H1 (cell line): ENCODE results near the gene FOXL2. TPM values are rescaled to one million over a fixed set of nuclear protein-coding genes. Genes with fewer than 3 reads are reported as not detected.
A peak's percentile ranks its signal among the peaks of the same experiment; 100 is the strongest.

Experiments
- CTCF ChIA-PET: fragments of 300-600 bp; sonication (Branson Sonifier 250); formaldehyde crosslinking; loops from one replicate; lab custom pipeline; 2021; ENCODE audit not compliant: partially characterized antibody; lab: Charles Lee
- POLR2A ChIA-PET: fragments of 300-600 bp; sonication (Branson Sonifier 250); formaldehyde crosslinking; loops from one replicate; lab custom pipeline; 2021; ENCODE audit warnings: inconsistent platforms; ENCODE audit not compliant: partially characterized antibody; lab: Charles Lee
- DNase-seq, 2 experiments: peaks; one replicate each; pipeline versions ENCODE4 v3.0.0 to v3.0.0-alpha.2; 2010 to 2022; ENCODE audit warnings: low spot score in 2 of 2, low read depth in 1 of 2, mixed read lengths in 1 of 2
- FAIRE-seq: peaks from 2 replicates; lab custom pipeline; 2011; peaks lifted over from hg19 to GRCh38; lab: Jason Lieb, UNC
- H2AFZ ChIP-seq: 2 replicates; pipeline ENCODE4 v1.8.1; 2012; ENCODE audit warnings: low read length, inconsistent platforms
- H2AK5ac ChIP-seq: 2 replicates; pipeline ENCODE4 v1.6.1; 2013; ENCODE audit warnings: low read depth, low read length
- H2BK120ac ChIP-seq: replicated peaks from 2 replicates; pipeline ENCODE3; 2013; ENCODE audit warnings: low read depth, low read length, inconsistent platforms
- H2BK12ac ChIP-seq: 2 replicates; pipeline ENCODE4 v1.6.1; 2013; ENCODE audit warnings: low read depth, low read length
- H2BK15ac ChIP-seq: 2 replicates; pipeline ENCODE4 v1.6.1; 2013; ENCODE audit warnings: low read length
- H2BK20ac ChIP-seq: 2 replicates; pipeline ENCODE4 v1.6.1; 2013; ENCODE audit warnings: low read length
- H2BK5ac ChIP-seq: 2 replicates; pipeline ENCODE4 v1.6.1; 2013; ENCODE audit warnings: low read depth, low read length
- H3K14ac ChIP-seq: 2 replicates; pipeline ENCODE4 v1.6.1; 2013; ENCODE audit warnings: inconsistent platforms; ENCODE audit not compliant: insufficient read length
- H3K18ac ChIP-seq: 2 replicates; pipeline ENCODE4 v1.6.1; 2013; ENCODE audit warnings: low read length; ENCODE audit errors: extremely low read depth
- H3K23ac ChIP-seq: 2 replicates; pipeline ENCODE4 v1.6.1; 2013; ENCODE audit warnings: inconsistent platforms; ENCODE audit not compliant: insufficient read length
- H3K23me2 ChIP-seq: 2 replicates; pipeline ENCODE4 v1.6.1; 2013; ENCODE audit warnings: low read depth, low read length
- H3K27ac ChIP-seq: 2 replicates; pipeline ENCODE4 v1.6.1; 2011; ENCODE audit warnings: low read depth, low read length, inconsistent platforms
- H3K27me3 ChIP-seq, 4 experiments: replicated peaks in 1 of 4; 1 replicate in 1 of 4; 2 replicates in 3 of 4; pipeline versions ENCODE4 v1.6.1 to v1.8.1; 2011 to 2013; ENCODE audit warnings: low read length in 3 of 4, mild to moderate bottlenecking in 3 of 4, inconsistent platforms in 2 of 4, mixed read lengths in 2 of 4, moderate library complexity in 1 of 4; ENCODE audit not compliant: control insufficient read depth in 3 of 4, insufficient read depth in 3 of 4; ENCODE audit errors: extremely low read depth in 1 of 4
- H3K36me3 ChIP-seq, 4 experiments: 2 replicates each; pipeline versions ENCODE4 v1.6.1 to v1.8.1; 2011 to 2013; ENCODE audit warnings: mild to moderate bottlenecking in 4 of 4, low read length in 3 of 4, moderate library complexity in 2 of 4, control low read depth in 1 of 4, inconsistent platforms in 1 of 4; ENCODE audit not compliant: insufficient read depth in 4 of 4, control insufficient read depth in 2 of 4
- H3K4ac ChIP-seq: replicated peaks from 2 replicates; pipeline ENCODE3; 2013; ENCODE audit warnings: low read length, low read depth, mixed read lengths, inconsistent platforms; ENCODE audit not compliant: insufficient read length
- H3K4me1 ChIP-seq, 4 experiments: replicated peaks in 1 of 4; 1 replicate in 1 of 4; 2 replicates in 3 of 4; pipeline versions ENCODE4 v1.6.1 to v1.8.1; 2011 to 2013; ENCODE audit warnings: low read length in 3 of 4, inconsistent platforms in 2 of 4, mixed read lengths in 1 of 4; ENCODE audit not compliant: insufficient read depth in 4 of 4, control insufficient read depth in 3 of 4
- H3K4me2 ChIP-seq, 2 experiments: 2 replicates each; pipeline versions ENCODE4 v1.6.1 to v1.8.1; 2011 to 2013; ENCODE audit warnings: low read depth in 2 of 2, low read length in 2 of 2, control low read depth in 1 of 2, inconsistent platforms in 1 of 2, mild to moderate bottlenecking in 1 of 2; ENCODE audit not compliant: insufficient read depth in 1 of 2
- H3K4me3 ChIP-seq, 4 experiments: fragments of 200-600, 300-600 bp in 1 of 4; sonication (generic), shearing (Covaris generic), sonication (Bioruptor Twin) in 1 of 4; 2 replicates each; pipeline versions ENCODE4 v1.5.1 to v1.8.1; 2011 to 2016; ENCODE audit warnings: low read length in 4 of 4, low read depth in 3 of 4, control low read depth in 2 of 4, inconsistent platforms in 2 of 4, mild to moderate bottlenecking in 2 of 4, mixed read lengths in 1 of 4, moderate library complexity in 1 of 4; ENCODE audit not compliant: insufficient read depth in 2 of 4; ENCODE audit errors: extremely low read depth in 1 of 4
- H3K56ac ChIP-seq: replicated peaks from 2 replicates; pipeline ENCODE3; 2013; ENCODE audit warnings: low read depth, mild to moderate bottlenecking, mixed read lengths, low read length, inconsistent platforms; ENCODE audit not compliant: insufficient read length
- H3K79me1 ChIP-seq: 2 replicates; pipeline ENCODE4 v1.6.1; 2013; ENCODE audit warnings: low read depth, low read length, control low read depth
- H3K79me2 ChIP-seq, 2 experiments: 2 replicates each; pipeline versions ENCODE4 v1.6.1 to v1.8.1; 2012 to 2013; ENCODE audit warnings: low read length in 2 of 2, mild to moderate bottlenecking in 2 of 2, inconsistent platforms in 1 of 2; ENCODE audit not compliant: insufficient read depth in 2 of 2, control insufficient read depth in 1 of 2
- H3K9ac ChIP-seq, 4 experiments: replicated peaks in 1 of 4; 1 replicate in 1 of 4; 2 replicates in 3 of 4; pipeline versions ENCODE4 v1.6.1 to v1.8.1; 2011 to 2013; ENCODE audit warnings: low read depth in 3 of 4, low read length in 3 of 4, control low read depth in 2 of 4, mild to moderate bottlenecking in 2 of 4, moderate library complexity in 2 of 4, inconsistent platforms in 1 of 4; ENCODE audit errors: extremely low read depth in 1 of 4
- H3K9me3 ChIP-seq, 2 experiments: 2 replicates each; pipeline versions ENCODE4 v1.6.1 to v1.8.1; 2012 to 2013; ENCODE audit warnings: mild to moderate bottlenecking in 2 of 2, moderate library complexity in 2 of 2, control low read depth in 1 of 2, inconsistent platforms in 1 of 2, low read depth in 1 of 2, low read length in 1 of 2, mixed read lengths in 1 of 2; ENCODE audit not compliant: insufficient read depth in 2 of 2
- H4K20me1 ChIP-seq, 2 experiments: replicated peaks in 1 of 2; 2 replicates each; pipeline versions ENCODE3 to v1.8.1; 2011 to 2013; ENCODE audit warnings: inconsistent platforms in 2 of 2, low read length in 2 of 2, mild to moderate bottlenecking in 1 of 2; ENCODE audit not compliant: insufficient read depth in 2 of 2, control insufficient read depth in 1 of 2
- H4K5ac ChIP-seq: 2 replicates; pipeline ENCODE4 v1.6.1; 2013; ENCODE audit warnings: low read length, low read depth, mixed read lengths, inconsistent platforms; ENCODE audit not compliant: insufficient read length
- H4K8ac ChIP-seq: 2 replicates; pipeline ENCODE4 v1.8.0; 2013; ENCODE audit warnings: mild to moderate bottlenecking, moderate library complexity, low read length, inconsistent platforms; ENCODE audit not compliant: insufficient read depth; ENCODE audit errors: extremely low read depth
- H4K91ac ChIP-seq: replicated peaks from 2 replicates; pipeline ENCODE3; 2013; ENCODE audit warnings: low read length, mixed read lengths, inconsistent platforms; ENCODE audit not compliant: insufficient read length
- ASH2L ChIP-seq: fragments of 200-600, 300-600 bp; sonication (generic); IDR thresholded peaks from one replicate; pipeline ENCODE4 v1.7.1; 2017; ENCODE audit warnings: low read length
- CBX8 ChIP-seq: fragments of 300-800, 300-1000 bp; sonication (generic); IDR thresholded peaks from 2 replicates; pipeline ENCODE4 v1.7.1; 2016; ENCODE audit warnings: low read depth, low read length, borderline replicate concordance
- CHD1 ChIP-seq: IDR thresholded peaks from 2 replicates; pipeline ENCODE4 v1.6.1; 2012; ENCODE audit warnings: low read depth, low read length, improper control_type of control experiment
- MAX ChIP-seq: IDR thresholded peaks from 2 replicates; pipeline ENCODE4 v1.6.1; 2012; ENCODE audit warnings: inconsistent platforms
- PHF8 ChIP-seq: fragments of 200-600 bp; sonication (generic); conservative IDR thresholded peaks from 2 replicates; pipeline ENCODE4 v1.7.1; 2012; ENCODE audit warnings: low read depth, mild to moderate bottlenecking, inconsistent platforms, low read length, moderate library complexity
- POLR2AphosphoS5 ChIP-seq: IDR thresholded peaks from 2 replicates; pipeline ENCODE4 v1.6.1; 2011; ENCODE audit warnings: low read depth, low read length
- RFX5 ChIP-seq: IDR thresholded peaks from 2 replicates; pipeline ENCODE4 v1.6.1; 2011; ENCODE audit warnings: low read depth, low read length, improper control_type of control experiment, borderline replicate concordance
- SP4 ChIP-seq: IDR thresholded peaks from 2 replicates; pipeline ENCODE4 v1.6.1; 2012; ENCODE audit warnings: low read length, inconsistent platforms
- SUZ12 ChIP-seq: fragments of 200-600 bp; sonication (generic); IDR thresholded peaks from 2 replicates; pipeline ENCODE4 v1.6.1; 2012; ENCODE audit warnings: mild to moderate bottlenecking, inconsistent platforms, low read length, moderate library complexity, mixed read lengths
- WGBS, 2 experiments: shearing (Covaris generic) in 1 of 2; methylation state at CpG; one replicate each; pipeline versions ENCODE4 v1.1.6 to v1.1.7; 2013 to 2015; ENCODE audit warnings: low lambda C conversion rate in 2 of 2, mixed read lengths in 2 of 2, inconsistent platforms in 1 of 2, low coverage in 1 of 2, missing lambda C conversion rate in 1 of 2; ENCODE audit not compliant: insufficient replicate concordance in 2 of 2, insufficient coverage in 1 of 2, insufficient read length in 1 of 2; ENCODE audit errors: extremely low coverage in 1 of 2, missing lambda C conversion rate in 1 of 2; 5-methylcytosine and 5-hydroxymethylcytosine counted together
- polyA plus RNA-seq, 7 experiments: library from polyadenylated mRNA; depleted of rRNA in 3 of 7; stranded (reverse) in 5 of 7; unstranded in 2 of 7; fragments of >200 nt in 5 of 7; fragments of 200-250 nt in 2 of 7; gene quantifications; 1 replicate in 5 of 7; 2 replicates in 1 of 7; 4 replicates in 1 of 7; pipeline versions ENCODE4 v1.2.1 to v1.2.3, GENCODE V29; 2011 to 2013; ENCODE audit warnings: missing spikeins in 2 of 7, mixed read lengths in 2 of 7
- total RNA-seq: library from RNA; stranded (reverse); fragmentation: NEBNext Ultra II Directional; extraction: Animal tissue kit (Norgen Biotek cat#: 25700); gene quantifications from 2 replicates; pipeline ENCODE4 v1.2.1, GENCODE V29; 2021
- TF ChIP-seq, protein P1 (sequence below): IDR thresholded peaks from 2 replicates; pipeline ENCODE4 v1.6.1; 2012; ENCODE audit warnings: inconsistent platforms

Gene FOXL2
- total and polyA plus RNA-seq, 2 of the 8 experiments (the other 6 are each of a cell fraction or from before 2014, with no cell fraction given), result 0.59 to 2.4 TPM

- Histone ChIP-seq H4K20me1 (peaks cover 6 to 25% of the 10 kb centered on the region in 2 experiments), H3K27ac (no peak overlapping the region), H2BK5ac (peak overlapping the region; percentile 71; the same call in 1 of the 2 replicates), H3K9me3 (no peaks in the 10 kb centered on the region; a peak in 1 of 4 replicates), H3K18ac (peak overlapping the region; percentile 93), H3K56ac (no peak overlapping the region), H3K4me2 (peak overlapping the region; percentile 73 to 84), H4K5ac (no peak overlapping the region), H2AK5ac (no peak overlapping the region), H3K14ac (no peak overlapping the region), H2BK120ac (no peak overlapping the region), H4K8ac (peak overlapping the region; percentile 89; the same call in 1 of the 2 replicates), H3K4ac (no peak overlapping the region), H2BK15ac (peak overlapping the region; percentile 12; the same call in 1 of the 2 replicates), H4K91ac (no peak overlapping the region), H3K23me2 (peaks cover 24% of the 10 kb centered on the region), H3K27me3 (peaks cover 81 to 100% (median 95%) of the 10 kb centered on the region in 4 experiments), H3K79me2 (no peaks in the 10 kb centered on the region), H3K36me3 (peaks cover 0 to 4% (median 0%) of the 10 kb centered on the region in 4 experiments; a peak in 1 of 8 replicates), H3K4me3 (peak overlapping the region; percentile 21 to 54 (median 32)), H2BK12ac (peak overlapping the region; percentile 35; the same call in 1 of the 2 replicates), H3K23ac (no peak overlapping the region), H3K4me1 (peaks cover 7 to 42% (median 20%) of the 10 kb centered on the region in 4 experiments), H2BK20ac (no peak overlapping the region; the same call in 1 of the 2 replicates), H3K79me1 (no peaks in the 10 kb centered on the region), H3K9ac (no peak overlapping the region; a peak in 1 of 7 replicates), H2AFZ (no peak overlapping the region; the same call in 1 of the 2 replicates)
- 1% methylated on average over 73 of the region's 80 CpGs; no CpG with 5 or more reads in 1 of the 2 experiments for WGBS, 2 experiments
- DNase-seq, result peak in 1 of 2 experiments; percentile 78
- ChIA-PET CTCF (interaction anchor here (1.0 to 7.3 kb wide), 10 partner anchors 10 to 478 kb away, joined by 3 to 65 read pairs (median 3); partner anchors contain the start of gene CEP70), POLR2A (interaction anchor here (0.6 to 10.0 kb wide), 5 partner anchors 8 to 81 kb away, joined by 4 to 149 read pairs (median 4); no protein-coding TSS in a partner anchor)
- FAIRE-seq, result no peak
- no peak for TF ChIP-seq POLR2AphosphoS5
- no peak for TF ChIP-seq SP4
- TF ChIP-seq MAX, result peak; percentile 97
- TF ChIP-seq, protein P1, sequence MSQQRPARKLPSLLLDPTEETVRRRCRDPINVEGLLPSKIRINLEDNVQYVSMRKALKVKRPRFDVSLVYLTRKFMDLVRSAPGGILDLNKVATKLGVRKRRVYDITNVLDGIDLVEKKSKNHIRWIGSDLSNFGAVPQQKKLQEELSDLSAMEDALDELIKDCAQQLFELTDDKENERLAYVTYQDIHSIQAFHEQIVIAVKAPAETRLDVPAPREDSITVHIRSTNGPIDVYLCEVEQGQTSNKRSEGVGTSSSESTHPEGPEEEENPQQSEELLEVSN, result peak; percentile 96
- TF ChIP-seq CHD1, result no peak
- TF ChIP-seq PHF8, result 0 out of 2 replicates have a peak, but pooled peaks have one; percentile 21
- TF ChIP-seq SUZ12, result peak; percentile 86
- peak; percentile 81; the same call in 1 of the 2 replicates for TF ChIP-seq CBX8
- TF ChIP-seq RFX5, result no peak
- peak; percentile 66 for TF ChIP-seq ASH2L
Measured at GRCh38 chr3:138944929-138945708, 1.8 kb downstream of the FOXL2 start.
